Neural cell (in vitro differentiated cells): ENCODE data around the gene GRIK2. TPM values are rescaled to one million over a fixed set of nuclear protein-coding genes. Genes with fewer than 3 reads are reported as not detected.
"Not testable (repeated sequence)": the region's sequence is repeated elsewhere in the genome, so short reads cannot be mapped to it uniquely, and the experiment has no call there.

Experiments
- H2AFZ ChIP-seq: fragments of 200-600, 300-800 bp; sonication (generic), shearing (Covaris generic); 2 replicates; pipeline ENCODE4 v1.6.0; 2014; ENCODE audit warnings: low read depth, mild to moderate bottlenecking, antibody characterized with exemption, low read length, moderate library complexity
- H3F3A ChIP-seq: fragments of 200-600 bp; shearing (Covaris generic); 2 replicates; pipeline ENCODE4 v1.6.1; 2016; ENCODE audit warnings: mild to moderate bottlenecking, moderate library complexity, mixed read lengths, antibody characterized with exemption, low read length; ENCODE audit not compliant: insufficient read depth, poor library complexity, severe bottlenecking
- H3K27ac ChIP-seq: fragments of 200-600, 300-800 bp; sonication (generic), shearing (Covaris generic); 2 replicates; pipeline ENCODE4 v1.5.1; 2014; ENCODE audit warnings: mild to moderate bottlenecking, low read length, moderate library complexity
- H3K27me3 ChIP-seq: fragments of 300-800, 200-600 bp; sonication (generic), shearing (Covaris generic); 2 replicates; pipeline ENCODE4 v1.6.0; 2014; ENCODE audit warnings: mild to moderate bottlenecking, low read depth, low read length, moderate library complexity; ENCODE audit not compliant: insufficient read depth
- H3K36me3 ChIP-seq: fragments of 300-800, 200-600 bp; sonication (generic), shearing (Covaris generic); 2 replicates; pipeline ENCODE4 v1.5.1; 2014; ENCODE audit warnings: mild to moderate bottlenecking, antibody characterized with exemption, low read length, moderate library complexity; ENCODE audit not compliant: insufficient read depth
- H3K4me2 ChIP-seq: fragments of 300-800, 200-600 bp; sonication (generic), shearing (Covaris generic); 2 replicates; pipeline ENCODE4 v1.6.0; 2014; ENCODE audit warnings: mild to moderate bottlenecking, low read length
- H3K4me3 ChIP-seq: fragments of 300-800, 200-600 bp; sonication (generic), shearing (Covaris generic); 2 replicates; pipeline ENCODE4 v1.5.1; 2014; ENCODE audit warnings: mild to moderate bottlenecking, low read length, moderate library complexity
- H3K79me2 ChIP-seq: fragments of 200-600 bp; shearing (Covaris generic); replicated peaks from 2 replicates; pipeline ENCODE4 v1.6.0; 2014; ENCODE audit warnings: mild to moderate bottlenecking, low read length, moderate library complexity; ENCODE audit not compliant: insufficient read depth
- H3K9ac ChIP-seq: fragments of 300-800, 200-600 bp; sonication (generic), shearing (Covaris generic); 2 replicates; pipeline ENCODE4 v1.6.1; 2016; ENCODE audit warnings: mild to moderate bottlenecking, low read length, mixed read lengths
- H3K9me2 ChIP-seq: fragments of 200-600 bp; shearing (Covaris generic); 2 replicates; pipeline ENCODE4 v1.6.1; 2016; ENCODE audit warnings: mild to moderate bottlenecking, low read length, mixed read lengths; ENCODE audit not compliant: insufficient read depth
- H3K9me3 ChIP-seq: fragments of 200-600, 300-800 bp; sonication (generic), shearing (Covaris generic); 2 replicates; pipeline ENCODE4 v1.6.1; 2016; ENCODE audit warnings: mild to moderate bottlenecking, mixed run types, low read length, moderate library complexity, mixed read lengths
- H4K20me1 ChIP-seq: fragments of 200-600 bp; shearing (Covaris generic); 2 replicates; pipeline ENCODE4 v1.6.1; 2016; ENCODE audit warnings: mild to moderate bottlenecking, mixed run types; ENCODE audit not compliant: insufficient read depth
- CTCF ChIP-seq: fragments of 450-650 bp; IDR thresholded peaks from 2 replicates; pipeline ENCODE4 v1.5.1; 2014; ENCODE audit warnings: antibody characterized with exemption, mild to moderate bottlenecking, moderate library complexity; ENCODE audit not compliant: poor library complexity, severe bottlenecking
- EP300 ChIP-seq: fragments of 450-650 bp; conservative IDR thresholded peaks from 2 replicates; pipeline ENCODE4 v1.6.1; 2014; ENCODE audit warnings: antibody characterized with exemption, mild to moderate bottlenecking, moderate library complexity; ENCODE audit not compliant: poor library complexity, severe bottlenecking
- EZH2 ChIP-seq: fragments of 200-600, 300-800 bp; shearing (Covaris generic), sonication (generic); IDR thresholded peaks from 2 replicates; pipeline ENCODE4 v1.6.1; 2014; ENCODE audit warnings: antibody characterized with exemption, low read length, borderline replicate concordance, mild to moderate bottlenecking; ENCODE audit not compliant: insufficient read depth, poor library complexity, severe bottlenecking
- MXI1 ChIP-seq: fragments of 450-650 bp; conservative IDR thresholded peaks from 2 replicates; pipeline ENCODE4 v1.6.1; 2014; ENCODE audit warnings: antibody characterized with exemption, mild to moderate bottlenecking; ENCODE audit not compliant: poor library complexity, severe bottlenecking
- POLR2AphosphoS5 ChIP-seq: IDR thresholded peaks from 2 replicates; pipeline ENCODE4 v1.6.1; 2012
- RAD21 ChIP-seq: fragments of 450-650 bp; conservative IDR thresholded peaks from 2 replicates; pipeline ENCODE4 v1.6.1; 2014; ENCODE audit warnings: antibody characterized with exemption, mild to moderate bottlenecking, moderate library complexity
- REST ChIP-seq: IDR thresholded peaks from 2 replicates; pipeline ENCODE4 v1.6.1; 2012; ENCODE audit warnings: borderline replicate concordance
- SMC3 ChIP-seq: fragments of 450-650 bp; conservative IDR thresholded peaks from 2 replicates; pipeline ENCODE4 v1.6.1; 2014; ENCODE audit warnings: antibody characterized with exemption, mild to moderate bottlenecking, moderate library complexity; ENCODE audit not compliant: poor library complexity
- TAF1 ChIP-seq: IDR thresholded peaks from 2 replicates; pipeline ENCODE4 v1.6.1; 2012; ENCODE audit warnings: low read depth
- polyA plus RNA-seq: library from polyadenylated mRNA; depleted of rRNA; stranded (reverse); fragments of >200 nt; gene quantifications from 2 replicates; pipeline ENCODE4 v1.2.3, GENCODE V29; 2014

Gene GRIK2
- polyA plus RNA-seq, 1 donor from 2014 or later, result 106 TPM

GRCh38 chr6:101633081-101633480 lies 239.6 kb downstream of the GRIK2 start:
- Histone ChIP-seq H3K4me3 (no peak overlapping the region), H3K79me2 (no peaks in the 10 kb centered on the region), H2AFZ (no peak overlapping the region), H3K9me3 (no peaks in the 10 kb centered on the region), H3K4me2 (no peak overlapping the region), H3F3A (no peaks in the 10 kb centered on the region), H4K20me1 (no peaks in the 10 kb centered on the region), H3K9me2 (no peaks in the 10 kb centered on the region), H3K36me3 (no peaks in the 10 kb centered on the region), H3K27me3 (no peaks in the 10 kb centered on the region), H3K27ac (no peak overlapping the region), H3K9ac (no peak overlapping the region)
- TF ChIP-seq EP300 (no peak), EZH2 (no peak), MXI1 (no peak), SMC3 (no peak), REST (no peak), CTCF (no peak), POLR2AphosphoS5 (no peak), RAD21 (no peak), TAF1 (no peak)

- H2AFZ ChIP-seq, H3K27me3 ChIP-seq, H3K4me2 ChIP-seq, H3F3A ChIP-seq, H3K9me2 ChIP-seq, H3K9me3 ChIP-seq, H3K9ac ChIP-seq, H4K20me1 ChIP-seq, H3K27ac ChIP-seq, H3K4me3 ChIP-seq, H3K79me2 ChIP-seq, H3K36me3 ChIP-seq: not testable (repeated sequence)
Measured at GRCh38 chr6:101638865-101639264, 245.4 kb downstream of the GRIK2 start.

GRCh38 chr6:101640131-101640530 lies 246.6 kb downstream of the GRIK2 start:
- H3K9me2 ChIP-seq, result no peaks in the 10 kb centered on the region
- H3K36me3 ChIP-seq, result no peaks in the 10 kb centered on the region
- no peaks in the 10 kb centered on the region for H3K9me3 ChIP-seq
- no peaks in the 10 kb centered on the region for H3K79me2 ChIP-seq
- no peaks in the 10 kb centered on the region for H3K27me3 ChIP-seq
- H3K4me3 ChIP-seq, result no peak overlapping the region
- no peaks in the 10 kb centered on the region for H4K20me1 ChIP-seq
- H3F3A ChIP-seq, result no peaks in the 10 kb centered on the region
- no peak overlapping the region for H3K9ac ChIP-seq
- no peak overlapping the region for H3K27ac ChIP-seq
- H2AFZ ChIP-seq, result no peak overlapping the region
- no peak for TF ChIP-seq TAF1
- no peak for TF ChIP-seq REST
- no peak for TF ChIP-seq SMC3
- no peak for TF ChIP-seq CTCF
- TF ChIP-seq MXI1, result no peak
- no peak for TF ChIP-seq RAD21
- TF ChIP-seq EP300, result no peak
- TF ChIP-seq POLR2AphosphoS5, result no peak
- no peak for TF ChIP-seq EZH2
- no peak overlapping the region for H3K4me2 ChIP-seq
